NT2/D1 (cell line): Measurements from ENCODE around the gene POLE.

ENCODE experiments used
- SUZ12 ChIP-seq: IDR thresholded peaks from 2 replicates; pipeline ENCODE4 v1.6.1; 2011; ENCODE audit not compliant: insufficient read length, insufficient read depth; ENCODE audit errors: extremely low read depth
- YY1 ChIP-seq: IDR thresholded peaks from 2 replicates; pipeline ENCODE4 v1.6.1; 2011; ENCODE audit not compliant: insufficient read length, insufficient read depth
- ZNF274 ChIP-seq: IDR thresholded peaks from 2 replicates; pipeline ENCODE4 v1.6.1; 2011; ENCODE audit warnings: mild to moderate bottlenecking, low read depth, low read length

- TF ChIP-seq YY1 (no peak), ZNF274 (no peak), SUZ12 (no peak)
Observed at GRCh38 chr12:132580701-132581292, 106.3 kb downstream of the POLE start.
